MCF 10A (cell line): ENCODE data around the gene EOMES. TPM values are rescaled to one million over a fixed set of nuclear protein-coding genes. Genes with fewer than 3 reads are reported as not detected.
"Not testable (repeated sequence)": the region's sequence is repeated elsewhere in the genome, so short reads cannot be mapped to it uniquely, and the experiment has no call there.

Experiments
- Bru-seq: library from RNA; stranded (reverse); fragments of 400-500 nt; gene quantifications from one replicate; lab custom pipeline; 2021; lab: Mats Ljungman, UMichigan
- BruChase-seq, 2 experiments: library from RNA; stranded (reverse); fragments of 400-500 nt; gene quantifications; one replicate each; lab custom pipeline; 2021; lab: Mats Ljungman, UMichigan
- BruUV-seq: library from RNA; stranded (reverse); fragments of 400-500 nt; replicated peaks from 2 replicates; lab custom pipeline; 2021; lab: Mats Ljungman, UMichigan
- CTCF ChIA-PET: fragments of 300-600 bp; sonication (Branson Sonifier 250); formaldehyde crosslinking; extraction: SDS; loops from one replicate; lab custom pipeline; 2021; ENCODE audit warnings: antibody characterized with exemption, inconsistent platforms; lab: Yijun Ruan, JAX
- POLR2A ChIA-PET: fragments of 300-600, 350-650 bp; sonication (Branson Sonifier 250); formaldehyde crosslinking; extraction: SDS; loops from one replicate; lab custom pipeline; 2020; ENCODE audit warnings: antibody characterized with exemption, inconsistent platforms; lab: Yijun Ruan, JAX
- DNase-seq: peaks from one replicate; pipeline ENCODE4 v3.0.0-alpha.2; 2018; ENCODE audit not compliant: unreplicated experiment
- H3K27ac Mint-ChIP-seq: one replicate; pipeline ENCODE4 v1.8.0; 2022; ENCODE audit warnings: mild to moderate bottlenecking, low read depth, mixed read lengths; ENCODE audit not compliant: unreplicated experiment
- H3K27me3 Mint-ChIP-seq: one replicate; pipeline ENCODE4 v1.8.0; 2022; ENCODE audit warnings: mixed read lengths; ENCODE audit not compliant: insufficient read depth, unreplicated experiment
- H3K36me3 Mint-ChIP-seq: one replicate; pipeline ENCODE4 v1.8.0; 2022; ENCODE audit warnings: mild to moderate bottlenecking, moderate library complexity, mixed read lengths; ENCODE audit not compliant: insufficient read depth, unreplicated experiment
- H3K4me1 Mint-ChIP-seq: one replicate; pipeline ENCODE4 v1.8.0; 2022; ENCODE audit warnings: mixed read lengths; ENCODE audit not compliant: insufficient read depth, unreplicated experiment
- H3K4me3 Mint-ChIP-seq: one replicate; pipeline ENCODE4 v1.8.0; 2022; ENCODE audit warnings: mild to moderate bottlenecking, moderate library complexity, mixed read lengths; ENCODE audit not compliant: unreplicated experiment
- H3K9me3 Mint-ChIP-seq: one replicate; pipeline ENCODE4 v1.8.0; 2022; ENCODE audit warnings: mixed read lengths; ENCODE audit not compliant: unreplicated experiment
- intact Hi-C: fragments of 100-400 bp; cut with micrococcal nuclease; formaldehyde crosslinking; loops from 2 replicates; pipeline ENCODE4 v1.14.1; 2022
- long read RNA-seq: library from polyadenylated mRNA; stranded (forward); transcript quantifications from one replicate; pipeline ENCODE4 v2.0.0, GENCODE V29; 2022
- total RNA-seq: library from RNA; stranded (reverse); gene quantifications from 2 replicates; pipeline ENCODE4 v1.2.3, GENCODE V29; 2022
- TF ChIP-seq, protein P1 (sequence below): fragments of 200-600 bp; IDR thresholded peaks from one replicate; pipeline ENCODE4 v1.8.0; 2022; ENCODE audit warnings: antibody characterized with exemption, mild to moderate bottlenecking; ENCODE audit not compliant: unreplicated experiment

EOMES gene
- total RNA-seq (0.74 and 1.3 TPM in 2 replicates), Bru-seq, nascent RNA (percentile 35 among the genes with signal in this experiment), BruChase-seq, experiment 1, labeled RNA remaining after a 6-hour chase (percentile 22 among the genes with signal in this experiment), BruChase-seq, experiment 2, labeled RNA remaining after a 2-hour chase (percentile 35 among the genes with signal in this experiment)
- long read RNA-seq, transcript EOMES-202 (6 exons, 2,829 nt), result major isoform, 5 of 5 reads
- long read RNA-seq, partial matches to known transcripts, result 0 of 5 reads
- long read RNA-seq, other reads (novel, unspliced or antisense), result 0 of 5 reads

DNA sequence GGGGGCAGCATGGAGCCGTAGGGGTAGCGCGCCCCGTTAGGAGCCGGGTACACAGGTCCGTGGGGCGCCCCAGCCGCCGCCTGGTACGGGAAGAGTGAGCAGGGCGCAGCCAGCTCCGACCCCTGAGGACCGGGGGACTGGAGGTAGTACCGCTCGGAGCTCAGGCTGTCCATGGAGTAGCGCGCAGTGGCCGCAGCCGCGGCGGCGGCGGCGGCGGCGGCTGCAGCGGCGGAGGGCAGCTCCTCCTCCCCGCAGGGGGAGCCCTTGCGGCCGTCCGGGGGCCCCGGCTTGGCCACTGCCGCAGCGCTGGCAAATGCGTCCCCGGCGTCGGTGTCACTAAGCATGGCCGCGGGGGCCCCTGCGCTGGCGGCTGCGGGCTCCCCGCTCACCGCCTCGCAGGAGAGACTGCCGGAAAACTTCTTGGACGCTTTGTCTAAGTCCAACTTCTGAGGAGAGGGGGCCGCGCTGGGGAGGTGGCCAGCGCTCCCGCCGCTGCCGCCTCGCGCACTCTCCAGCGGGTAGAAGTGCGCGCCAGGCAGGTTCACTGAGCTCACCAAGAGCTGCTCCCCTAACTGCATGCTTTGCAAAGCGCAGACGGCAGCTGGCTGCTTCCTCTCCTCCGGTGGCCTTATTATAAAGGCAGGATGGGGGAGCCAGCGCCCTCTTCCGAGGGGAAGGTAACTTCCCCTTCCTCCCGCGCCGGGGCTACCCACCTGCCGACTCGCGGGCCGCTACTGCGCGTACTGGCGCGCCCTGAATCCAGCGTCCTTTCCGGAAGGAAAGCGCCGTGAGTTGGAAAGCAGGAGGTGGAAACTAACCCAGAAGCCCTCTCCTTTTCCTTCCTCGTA is at the start of gene EOMES:
Gene EOMES, minus strand, starts transcription at position 607 of the 848 bp plus-strand sequence. Its CDS starts 29 bp downstream, at position 578.
- TF ChIP-seq, protein P1, sequence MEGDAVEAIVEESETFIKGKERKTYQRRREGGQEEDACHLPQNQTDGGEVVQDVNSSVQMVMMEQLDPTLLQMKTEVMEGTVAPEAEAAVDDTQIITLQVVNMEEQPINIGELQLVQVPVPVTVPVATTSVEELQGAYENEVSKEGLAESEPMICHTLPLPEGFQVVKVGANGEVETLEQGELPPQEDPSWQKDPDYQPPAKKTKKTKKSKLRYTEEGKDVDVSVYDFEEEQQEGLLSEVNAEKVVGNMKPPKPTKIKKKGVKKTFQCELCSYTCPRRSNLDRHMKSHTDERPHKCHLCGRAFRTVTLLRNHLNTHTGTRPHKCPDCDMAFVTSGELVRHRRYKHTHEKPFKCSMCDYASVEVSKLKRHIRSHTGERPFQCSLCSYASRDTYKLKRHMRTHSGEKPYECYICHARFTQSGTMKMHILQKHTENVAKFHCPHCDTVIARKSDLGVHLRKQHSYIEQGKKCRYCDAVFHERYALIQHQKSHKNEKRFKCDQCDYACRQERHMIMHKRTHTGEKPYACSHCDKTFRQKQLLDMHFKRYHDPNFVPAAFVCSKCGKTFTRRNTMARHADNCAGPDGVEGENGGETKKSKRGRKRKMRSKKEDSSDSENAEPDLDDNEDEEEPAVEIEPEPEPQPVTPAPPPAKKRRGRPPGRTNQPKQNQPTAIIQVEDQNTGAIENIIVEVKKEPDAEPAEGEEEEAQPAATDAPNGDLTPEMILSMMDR, result peak; percentile 82
- no TSS peak for BruUV-seq
- peak; percentile 70 for DNase-seq
- Mint-ChIP-seq H3K9me3 (no peaks in the 10 kb centered on the region), H3K4me3 (peak within 1 kb of the TSS; percentile 75), H3K27me3 (no peaks in the 10 kb centered on the region), H3K4me1 (no peaks in the 10 kb centered on the region), H3K27ac (no peak within 1 kb of the TSS), H3K36me3 (no peaks in the 10 kb centered on the region)
- ChIA-PET CTCF (interaction anchor here (0.5 to 4.7 kb wide), 51 partner anchors 9 to 753 kb away, joined by 3 to 70 read pairs (median 5); no protein-coding TSS in a partner anchor), POLR2A (interaction anchor here (0.5 to 2.4 kb wide), 9 partner anchors 10 to 639 kb away, joined by 3 to 21 read pairs (median 4); no protein-coding TSS in a partner anchor)
- intact Hi-C loops, result loop anchor here (1.0 to 2.0 kb wide), 3 partner anchors 36 to 564 kb away; no protein-coding TSS in a partner anchor

DNA sequence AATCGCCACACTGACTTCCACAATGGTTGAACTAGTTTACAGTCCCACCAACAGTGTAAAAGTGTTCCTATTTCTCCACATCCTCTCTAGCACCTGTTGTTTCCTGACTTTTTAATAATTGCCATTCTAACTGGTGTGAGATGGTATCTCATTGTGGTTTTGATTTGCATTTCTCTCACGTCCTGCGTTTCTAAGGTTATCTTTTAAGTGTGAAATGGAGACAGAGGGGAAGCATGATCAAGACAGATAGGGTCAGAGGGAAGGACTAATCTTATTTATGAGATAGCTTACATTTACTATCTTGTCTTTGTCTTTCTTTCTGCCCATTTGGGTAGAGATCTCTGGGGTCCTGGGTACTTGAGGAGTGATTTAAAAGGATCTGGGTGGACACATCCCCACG is 48.3 kb upstream of the EOMES start:
- H3K4me3 Mint-ChIP-seq, H3K27ac Mint-ChIP-seq, POLR2A ChIA-PET, intact Hi-C loops, H3K4me1 Mint-ChIP-seq, H3K9me3 Mint-ChIP-seq, CTCF ChIA-PET, BruUV-seq, H3K36me3 Mint-ChIP-seq, DNase-seq, H3K27me3 Mint-ChIP-seq: not testable (repeated sequence)

DNA sequence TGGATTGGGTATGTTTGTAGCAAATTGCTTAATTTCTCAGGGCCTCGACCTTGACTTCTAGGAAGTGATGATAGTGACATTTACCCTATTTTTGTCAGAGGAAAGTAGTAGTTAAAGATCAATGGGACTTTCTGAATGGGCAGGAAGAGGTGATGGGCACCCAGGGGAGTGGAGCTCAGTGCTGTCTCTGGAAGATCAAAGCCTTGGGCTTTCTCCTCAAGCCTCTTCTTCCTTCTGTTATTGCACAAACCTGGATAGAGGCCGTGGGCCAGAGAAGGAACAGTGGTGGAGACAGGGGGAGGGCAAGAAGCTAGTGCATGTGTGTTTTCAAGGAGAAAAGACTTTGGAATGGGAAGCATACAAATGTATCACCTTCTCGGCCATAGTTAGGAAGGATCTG is 44.9 kb upstream of the EOMES start:
- ChIA-PET CTCF (interaction anchor here (0.7 kb wide), 1 partner anchor 102 kb away, joined by 3 read pairs; no protein-coding TSS in a partner anchor), POLR2A (interaction anchor here (1.6 kb wide), 1 partner anchor 9 kb away, joined by 4 read pairs; no protein-coding TSS in a partner anchor)
- intact Hi-C loops, result no loop called here
- Mint-ChIP-seq H3K4me3 (no peak overlapping the region), H3K9me3 (no peaks in the 10 kb centered on the region), H3K4me1 (no peaks in the 10 kb centered on the region), H3K27ac (no peak overlapping the region), H3K27me3 (no peaks in the 10 kb centered on the region), H3K36me3 (no peaks in the 10 kb centered on the region)
- TF ChIP-seq, protein P1, result no peak
- BruUV-seq, result no TSS peak
- DNase-seq, result no peak

DNA sequence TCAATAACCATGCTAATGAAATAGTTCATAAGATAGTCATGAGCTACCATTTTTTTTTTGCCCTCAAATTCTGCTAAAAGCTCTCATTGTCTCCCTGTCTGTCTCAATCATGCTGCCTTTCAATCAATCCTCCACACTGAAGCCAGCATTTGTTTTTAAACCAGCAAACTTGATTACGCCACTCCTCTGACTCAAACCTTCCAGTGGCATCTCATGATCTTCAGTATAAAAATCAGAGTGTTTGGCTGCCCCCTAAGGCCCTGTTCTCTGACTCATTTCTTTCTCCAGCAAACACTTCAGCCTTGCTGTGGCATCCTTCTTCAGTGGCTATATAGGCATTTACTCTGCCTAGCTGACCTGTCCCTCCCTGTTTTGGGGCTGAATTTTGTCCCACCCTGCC is 36.0 kb upstream of the EOMES start:
- TF ChIP-seq, protein P1, result no peak
- ChIA-PET POLR2A (interaction anchor here (0.6 to 3.5 kb wide), 12 partner anchors 8 to 529 kb away, joined by 3 to 21 read pairs (median 4); no protein-coding TSS in a partner anchor), CTCF (interaction anchor here (0.6 to 2.9 kb wide), 12 partner anchors 24 to 528 kb away, joined by 3 to 33 read pairs (median 3); partner anchors contain the start of gene EOMES)
- H3K27ac Mint-ChIP-seq, result peak overlapping the region; percentile 61
- H3K27me3 Mint-ChIP-seq, result no peaks in the 10 kb centered on the region
- DNase-seq, result peak; percentile 97
- no TSS peak for BruUV-seq
- peaks cover 35% of the 10 kb centered on the region for H3K4me1 Mint-ChIP-seq
- intact Hi-C loops, result loop anchor here (1.0 kb wide), 1 partner anchor 36 kb away; the partner anchor contains the start of gene EOMES
- H3K4me3 Mint-ChIP-seq, result peak overlapping the region; percentile 17
- H3K36me3 Mint-ChIP-seq, result no peaks in the 10 kb centered on the region
- no peaks in the 10 kb centered on the region for H3K9me3 Mint-ChIP-seq
